ENCODE data around the gene CDC14A.
"Not testable (repeated sequence)": the region's sequence is repeated elsewhere in the genome, so short reads cannot be mapped to it uniquely, and the experiment has no call there.

CDC14A gene

DNA sequence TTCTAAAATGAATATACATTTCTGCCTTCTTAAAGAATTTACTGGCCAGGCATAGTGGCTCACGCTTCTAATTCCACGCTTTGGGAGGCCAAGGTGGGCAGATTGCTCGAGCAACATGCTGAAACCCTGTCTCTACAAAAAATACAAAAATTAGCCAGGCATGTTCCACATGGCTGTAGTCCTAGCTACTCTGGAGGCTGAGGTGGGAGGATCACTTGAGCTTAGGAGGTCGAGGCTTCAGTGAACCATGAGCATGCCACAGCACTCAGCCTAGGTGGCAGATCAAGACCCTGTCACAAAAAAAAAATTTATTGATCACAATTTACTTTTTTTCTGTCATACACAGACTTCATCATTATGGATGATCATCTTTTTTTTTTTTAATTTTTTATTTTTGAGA, 11.5 kb downstream of the CDC14A start:
- no peaks in the 10 kb centered on the region for H3K36me3 ChIP-seq (ENCODE audit: control insufficient read depth, insufficient read depth, low read length)
- no peaks in the 10 kb centered on the region for H3K9me3 ChIP-seq (ENCODE audit: control insufficient read depth, insufficient read depth, low read depth, low read length)
- H3K4me1 ChIP-seq (ENCODE audit: control insufficient read depth, insufficient read depth, low read length) = peaks cover 23% of the 10 kb centered on the region
- no peak overlapping the region for H3K9ac ChIP-seq (ENCODE audit: low read length)
- H3K27me3 ChIP-seq (ENCODE audit: control insufficient read depth, insufficient read depth, low read length) = no peaks in the 10 kb centered on the region
- H3K27ac ChIP-seq (ENCODE audit: low read depth, low read length) = no peak overlapping the region
- H3K4me3 ChIP-seq (ENCODE audit: low read depth, low read length) = no peak overlapping the region

GRCh38 chr1:100364697-100365096, 12.4 kb downstream of the CDC14A start:
- Histone ChIP-seq H3K27me3 (ENCODE audit: control insufficient read depth, insufficient read depth, low read length) (no peaks in the 10 kb centered on the region), H3K27ac (ENCODE audit: low read depth, low read length) (no peak overlapping the region), H3K9ac (ENCODE audit: low read length) (no peak overlapping the region), H3K36me3 (ENCODE audit: control insufficient read depth, insufficient read depth, low read length) (no peaks in the 10 kb centered on the region), H3K4me1 (ENCODE audit: control insufficient read depth, insufficient read depth, low read length) (peaks cover 23% of the 10 kb centered on the region), H3K9me3 (ENCODE audit: control insufficient read depth, insufficient read depth, low read depth, low read length) (no peaks in the 10 kb centered on the region), H3K4me3 (ENCODE audit: low read depth, low read length) (no peak overlapping the region)

- peaks cover 17% of the 10 kb centered on the region for H3K4me1 ChIP-seq (ENCODE audit: control insufficient read depth, insufficient read depth, low read length)
- H3K27me3 ChIP-seq (ENCODE audit: control insufficient read depth, insufficient read depth, low read length) = no peaks in the 10 kb centered on the region
- no peaks in the 10 kb centered on the region for H3K9me3 ChIP-seq (ENCODE audit: control insufficient read depth, insufficient read depth, low read depth, low read length)
- H3K36me3 ChIP-seq (ENCODE audit: control insufficient read depth, insufficient read depth, low read length) = no peaks in the 10 kb centered on the region
- no peak overlapping the region for H3K9ac ChIP-seq (ENCODE audit: low read length)
- H3K27ac ChIP-seq (ENCODE audit: low read depth, low read length) = no peak overlapping the region
- H3K4me3 ChIP-seq (ENCODE audit: low read depth, low read length) = no peak overlapping the region
These were observed 13.9 kb downstream of the CDC14A start for GRCh38 chr1:100366209-100366525.

GRCh38 chr1:100369339-100369738, 17.0 kb downstream of the CDC14A start:
- H3K36me3 ChIP-seq (ENCODE audit: control insufficient read depth, insufficient read depth, low read length); H3K4me3 ChIP-seq (ENCODE audit: low read depth, low read length); H3K27me3 ChIP-seq (ENCODE audit: control insufficient read depth, insufficient read depth, low read length); H3K27ac ChIP-seq (ENCODE audit: low read depth, low read length); H3K4me1 ChIP-seq (ENCODE audit: control insufficient read depth, insufficient read depth, low read length); H3K9me3 ChIP-seq (ENCODE audit: control insufficient read depth, insufficient read depth, low read depth, low read length); H3K9ac ChIP-seq (ENCODE audit: low read length): not testable (repeated sequence)

DNA sequence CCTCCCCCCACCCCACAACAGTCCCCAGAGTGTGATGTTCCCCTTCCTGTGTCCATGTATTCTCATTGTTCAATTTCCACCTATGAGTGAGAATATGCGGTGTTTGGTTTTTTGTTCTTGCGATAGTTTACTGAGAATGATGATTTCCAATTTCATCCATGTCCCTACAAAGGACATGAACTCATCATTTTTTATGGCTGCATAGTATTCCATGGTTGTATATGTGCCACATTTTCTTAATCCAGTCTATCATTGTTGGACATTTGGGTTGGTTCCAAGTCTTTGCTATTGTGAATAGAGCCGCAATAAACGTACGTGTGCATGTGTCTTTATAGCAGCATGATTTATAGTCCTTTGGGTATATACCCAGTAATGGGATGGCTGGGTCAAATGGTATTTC, 21.6 kb downstream of the CDC14A start:
- H3K4me1 ChIP-seq (ENCODE audit: control insufficient read depth, insufficient read depth, low read length); H3K27me3 ChIP-seq (ENCODE audit: control insufficient read depth, insufficient read depth, low read length); H3K9ac ChIP-seq (ENCODE audit: low read length); H3K4me3 ChIP-seq (ENCODE audit: low read depth, low read length); H3K9me3 ChIP-seq (ENCODE audit: control insufficient read depth, insufficient read depth, low read depth, low read length); H3K36me3 ChIP-seq (ENCODE audit: control insufficient read depth, insufficient read depth, low read length); H3K27ac ChIP-seq (ENCODE audit: low read depth, low read length): not testable (repeated sequence)

GRCh38 chr1:100376890-100377289, 24.6 kb downstream of the CDC14A start:
- not testable (repeated sequence) for H3K9me3 ChIP-seq (ENCODE audit: control insufficient read depth, insufficient read depth, low read depth, low read length); H3K9ac ChIP-seq (ENCODE audit: low read length); H3K36me3 ChIP-seq (ENCODE audit: control insufficient read depth, insufficient read depth, low read length); H3K27me3 ChIP-seq (ENCODE audit: control insufficient read depth, insufficient read depth, low read length); H3K4me1 ChIP-seq (ENCODE audit: control insufficient read depth, insufficient read depth, low read length); H3K27ac ChIP-seq (ENCODE audit: low read depth, low read length); H3K4me3 ChIP-seq (ENCODE audit: low read depth, low read length)

GRCh38 chr1:100377590-100378361, 25.5 kb downstream of the CDC14A start:
- no peaks in the 10 kb centered on the region for H3K27me3 ChIP-seq (ENCODE audit: control insufficient read depth, insufficient read depth, low read length)
- H3K27ac ChIP-seq (ENCODE audit: low read depth, low read length) = no peak overlapping the region
- no peak overlapping the region for H3K4me3 ChIP-seq (ENCODE audit: low read depth, low read length)
- H3K36me3 ChIP-seq (ENCODE audit: control insufficient read depth, insufficient read depth, low read length) = peaks cover 5% of the 10 kb centered on the region
- no peaks in the 10 kb centered on the region for H3K9me3 ChIP-seq (ENCODE audit: control insufficient read depth, insufficient read depth, low read depth, low read length)
- no peaks in the 10 kb centered on the region for H3K4me1 ChIP-seq (ENCODE audit: control insufficient read depth, insufficient read depth, low read length)
- no peak overlapping the region for H3K9ac ChIP-seq (ENCODE audit: low read length)

- Histone ChIP-seq H3K36me3 (ENCODE audit: control insufficient read depth, insufficient read depth, low read length) (peaks cover 5% of the 10 kb centered on the region), H3K27ac (ENCODE audit: low read depth, low read length) (no peak overlapping the region), H3K4me1 (ENCODE audit: control insufficient read depth, insufficient read depth, low read length) (no peaks in the 10 kb centered on the region), H3K4me3 (ENCODE audit: low read depth, low read length) (no peak overlapping the region), H3K9me3 (ENCODE audit: control insufficient read depth, insufficient read depth, low read depth, low read length) (no peaks in the 10 kb centered on the region), H3K27me3 (ENCODE audit: control insufficient read depth, insufficient read depth, low read length) (no peaks in the 10 kb centered on the region), H3K9ac (ENCODE audit: low read length) (no peak overlapping the region)
These were observed 26.6 kb downstream of the CDC14A start for GRCh38 chr1:100378956-100379355.

DNA sequence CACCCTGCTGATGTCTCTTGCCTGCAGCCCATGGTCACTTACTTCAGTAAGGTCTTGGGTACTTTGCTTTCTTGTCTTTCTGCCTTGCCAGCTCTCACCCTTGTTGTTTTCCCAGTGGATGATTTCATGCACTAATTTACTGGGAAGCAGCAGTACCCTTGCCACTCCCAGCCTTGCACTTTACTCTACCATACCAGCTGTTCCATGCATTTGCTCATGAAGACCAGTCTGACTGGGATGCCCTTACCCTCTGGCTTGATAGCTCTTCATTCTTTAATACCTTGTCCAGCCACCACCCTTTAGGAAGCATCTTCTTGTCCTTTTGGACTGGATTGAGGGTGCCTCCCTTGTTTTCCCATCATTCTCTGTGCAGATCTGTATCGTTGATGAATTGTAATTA, 28.3 kb downstream of the CDC14A start:
- Histone ChIP-seq H3K27ac (ENCODE audit: low read depth, low read length) (no peak overlapping the region), H3K9ac (ENCODE audit: low read length) (no peak overlapping the region), H3K9me3 (ENCODE audit: control insufficient read depth, insufficient read depth, low read depth, low read length) (no peaks in the 10 kb centered on the region), H3K4me3 (ENCODE audit: low read depth, low read length) (no peak overlapping the region), H3K27me3 (ENCODE audit: control insufficient read depth, insufficient read depth, low read length) (no peaks in the 10 kb centered on the region), H3K4me1 (ENCODE audit: control insufficient read depth, insufficient read depth, low read length) (no peaks in the 10 kb centered on the region), H3K36me3 (ENCODE audit: control insufficient read depth, insufficient read depth, low read length) (peaks cover 5% of the 10 kb centered on the region; the same call in 1 of the 2 replicates)

DNA sequence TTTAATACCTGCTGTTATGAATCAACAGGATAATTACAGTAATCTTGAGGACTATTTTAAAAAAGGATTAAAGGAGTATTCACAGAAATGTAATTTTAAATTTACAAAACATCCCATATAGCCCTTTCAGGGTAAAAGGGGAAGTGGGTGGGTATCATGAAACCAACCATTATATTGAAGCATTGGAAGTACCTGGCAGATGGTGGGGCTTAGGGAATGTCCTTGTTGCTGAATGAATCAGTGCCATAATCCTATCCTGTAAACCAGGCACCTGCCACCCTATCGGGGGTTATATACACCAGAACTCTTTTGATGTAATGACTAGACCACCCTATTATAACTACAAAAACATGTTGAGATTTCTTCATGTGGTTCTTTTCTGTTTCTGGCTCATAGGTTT, 30.4 kb downstream of the CDC14A start:
- H3K9me3 ChIP-seq (ENCODE audit: control insufficient read depth, insufficient read depth, low read depth, low read length) = no peaks in the 10 kb centered on the region
- H3K9ac ChIP-seq (ENCODE audit: low read length) = no peak overlapping the region
- no peak overlapping the region for H3K27ac ChIP-seq (ENCODE audit: low read depth, low read length)
- no peaks in the 10 kb centered on the region for H3K27me3 ChIP-seq (ENCODE audit: control insufficient read depth, insufficient read depth, low read length)
- H3K4me3 ChIP-seq (ENCODE audit: low read depth, low read length) = no peak overlapping the region
- peaks cover 7% of the 10 kb centered on the region for H3K4me1 ChIP-seq (ENCODE audit: control insufficient read depth, insufficient read depth, low read length)
- H3K36me3 ChIP-seq (ENCODE audit: control insufficient read depth, insufficient read depth, low read length) = peaks cover 4% of the 10 kb centered on the region; the same call in 1 of the 2 replicates

DNA sequence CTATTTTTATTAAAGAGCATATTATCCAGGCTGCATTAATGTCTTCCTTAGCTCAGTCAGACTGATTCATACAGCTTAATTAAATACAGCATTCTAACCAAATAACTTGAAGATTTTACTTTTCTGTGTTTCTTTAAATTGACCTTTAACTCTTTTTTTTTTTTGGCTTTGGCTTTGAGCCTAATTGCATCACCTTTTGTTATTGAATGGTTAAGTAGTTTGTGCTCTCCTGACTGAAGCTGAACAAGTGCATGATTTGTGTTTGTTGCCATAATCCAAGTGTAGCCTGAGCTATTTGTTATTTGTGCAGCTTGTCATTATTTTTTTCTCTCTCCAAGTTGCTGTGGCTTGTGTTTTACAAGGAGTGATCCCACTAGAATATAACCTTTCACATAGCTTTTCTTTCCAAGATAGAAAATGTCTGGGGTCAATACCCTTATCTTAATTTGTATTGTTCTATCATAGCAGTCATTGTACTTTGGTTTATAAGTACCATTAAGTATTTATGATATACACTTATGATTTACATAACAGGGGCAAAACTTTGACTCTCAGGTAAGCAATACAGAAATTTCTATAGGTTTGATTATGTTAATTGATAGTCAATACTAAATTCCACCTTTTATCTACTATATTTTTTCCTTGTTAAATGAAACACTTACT, 31.6 kb downstream of the CDC14A start:
- Histone ChIP-seq H3K27me3 (ENCODE audit: control insufficient read depth, insufficient read depth, low read length) (no peaks in the 10 kb centered on the region), H3K4me1 (ENCODE audit: control insufficient read depth, insufficient read depth, low read length) (peaks cover 12% of the 10 kb centered on the region), H3K27ac (ENCODE audit: low read depth, low read length) (no peak overlapping the region), H3K4me3 (ENCODE audit: low read depth, low read length) (no peak overlapping the region), H3K9me3 (ENCODE audit: control insufficient read depth, insufficient read depth, low read depth, low read length) (no peaks in the 10 kb centered on the region), H3K9ac (ENCODE audit: low read length) (no peak overlapping the region), H3K36me3 (ENCODE audit: control insufficient read depth, insufficient read depth, low read length) (no peaks in the 10 kb centered on the region)

Measured in HUES6 (cell line).